ENCODE measurements around the gene OCA2. TPM values are rescaled to one million over a fixed set of nuclear protein-coding genes. Genes with fewer than 3 reads are reported as not detected.
A peak's percentile ranks its signal among the peaks of the same experiment; 100 is the strongest.

The OCA2 gene
- total and polyA plus RNA-seq, 2 of the 8 experiments (the other 6 are each of a cell fraction or from before 2014, with no cell fraction given) = 0.20 TPM

DNA sequence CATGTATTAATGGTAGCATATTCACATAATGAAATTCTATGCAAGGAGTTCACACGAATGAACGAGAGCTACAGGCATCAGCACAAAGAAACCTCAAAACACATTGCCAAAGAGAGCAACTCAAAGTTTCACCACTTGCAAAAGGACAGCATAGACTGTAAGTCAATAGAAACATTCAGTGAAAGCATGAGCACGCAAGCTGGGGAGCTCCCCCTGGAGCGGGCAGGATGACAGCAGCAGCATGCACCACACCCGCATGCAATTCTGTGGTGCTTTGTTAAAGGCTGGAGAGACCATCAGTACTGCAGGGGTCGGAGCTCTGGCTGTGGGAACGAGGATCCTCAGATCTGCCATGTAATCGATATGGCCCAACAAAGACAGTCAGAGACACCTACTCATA, 18.7 kb downstream of the OCA2 start:
- H3K14ac ChIP-seq (ENCODE audit: insufficient read length) = no peak overlapping the region
- no peak overlapping the region for H3K4ac ChIP-seq (replicated peaks; ENCODE audit: insufficient read length, low read depth, low read length)
- no peaks in the 10 kb centered on the region for H3K79me2 ChIP-seq (ENCODE audit: control insufficient read depth in 1 of 2, insufficient read depth in 2 of 2, low read length in 2 of 2)
- TF ChIP-seq, protein P1, sequence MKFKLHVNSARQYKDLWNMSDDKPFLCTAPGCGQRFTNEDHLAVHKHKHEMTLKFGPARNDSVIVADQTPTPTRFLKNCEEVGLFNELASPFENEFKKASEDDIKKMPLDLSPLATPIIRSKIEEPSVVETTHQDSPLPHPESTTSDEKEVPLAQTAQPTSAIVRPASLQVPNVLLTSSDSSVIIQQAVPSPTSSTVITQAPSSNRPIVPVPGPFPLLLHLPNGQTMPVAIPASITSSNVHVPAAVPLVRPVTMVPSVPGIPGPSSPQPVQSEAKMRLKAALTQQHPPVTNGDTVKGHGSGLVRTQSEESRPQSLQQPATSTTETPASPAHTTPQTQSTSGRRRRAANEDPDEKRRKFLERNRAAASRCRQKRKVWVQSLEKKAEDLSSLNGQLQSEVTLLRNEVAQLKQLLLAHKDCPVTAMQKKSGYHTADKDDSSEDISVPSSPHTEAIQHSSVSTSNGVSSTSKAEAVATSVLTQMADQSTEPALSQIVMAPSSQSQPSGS (IDR thresholded peaks at IDR 0.05; ENCODE audit: low read length) = no peak
- TF ChIP-seq HDAC6 (IDR thresholded peaks at IDR 0.05; ENCODE audit: low read depth, low read length) (no peak), SUZ12 (IDR thresholded peaks at IDR 0.05; ENCODE audit: low read length) (no peak), RAD21 (IDR thresholded peaks at IDR 0.05 in 1 of 2, conservative IDR thresholded peaks at IDR 0.05 in 1 of 2; ENCODE audit: low read depth in 2 of 2, low read length in 2 of 2) (peak in 1 of 2 experiments; percentile 7; a peak in 1 of 4 replicates)
- no peak overlapping the region for H2BK5ac ChIP-seq (ENCODE audit: low read depth, low read length)
- DNase-seq (ENCODE audit: low read depth in 1 of 2, low spot score in 2 of 2) (no peak), FAIRE-seq (no peak)
- H3K9ac ChIP-seq (replicated peaks in 1 of 4; ENCODE audit: extremely low read depth in 1 of 4, low read depth in 3 of 4, low read length in 3 of 4) = no peak overlapping the region
- H4K20me1 ChIP-seq (replicated peaks in 1 of 2; ENCODE audit: control insufficient read depth in 1 of 2, insufficient read depth in 2 of 2, low read length in 2 of 2) = no peaks in the 10 kb centered on the region
- no peaks in the 10 kb centered on the region; a peak in 1 of 4 replicates for H3K9me3 ChIP-seq (ENCODE audit: insufficient read depth in 2 of 2, low read depth in 1 of 2, low read length in 1 of 2)
- no peak overlapping the region for H4K91ac ChIP-seq (replicated peaks; ENCODE audit: insufficient read length, low read length)
- ChIA-PET CTCF (ENCODE audit: partially characterized antibody) (interaction anchor here (1.0 to 2.0 kb wide), 5 partner anchors 18 to 1189 kb away, joined by 3 to 7 read pairs (median 3); partner anchors contain the start of gene OCA2), POLR2A (ENCODE audit: partially characterized antibody) (interaction anchor here (1.1 kb wide), 1 partner anchor 16 kb away, joined by 6 read pairs; no protein-coding TSS in a partner anchor)
- no peaks in the 10 kb centered on the region for H3K79me1 ChIP-seq (ENCODE audit: low read depth, low read length)
- H3K4me1 ChIP-seq (replicated peaks in 1 of 4; ENCODE audit: control insufficient read depth in 3 of 4, insufficient read depth in 4 of 4, low read length in 3 of 4) = no peaks in the 10 kb centered on the region; a peak in 1 of 7 replicates
- no peak overlapping the region for H4K8ac ChIP-seq (ENCODE audit: extremely low read depth, insufficient read depth, low read length)
- H2BK120ac ChIP-seq (replicated peaks; ENCODE audit: low read depth, low read length) = no peak overlapping the region
- no peak overlapping the region for H3K23ac ChIP-seq (ENCODE audit: insufficient read length)
- no peak overlapping the region for H2AFZ ChIP-seq (ENCODE audit: low read length)
- no peaks in the 10 kb centered on the region for H3K23me2 ChIP-seq (ENCODE audit: low read depth, low read length)
- 70% methylated on average over 8 of the region's 8 CpGs; no CpG with 5 or more reads in 1 of the 2 experiments for WGBS, 2 experiments (ENCODE audit: extremely low coverage in 1 of 2, insufficient coverage in 1 of 2, insufficient read length in 1 of 2, insufficient replicate concordance in 2 of 2, low coverage in 1 of 2, low lambda C conversion rate in 2 of 2, missing lambda C conversion rate in 1 of 2)
- no peak overlapping the region for H3K4me2 ChIP-seq (ENCODE audit: insufficient read depth in 1 of 2, low read depth in 2 of 2, low read length in 2 of 2)
- H3K27me3 ChIP-seq (replicated peaks in 1 of 4; ENCODE audit: control insufficient read depth in 3 of 4, extremely low read depth in 1 of 4, insufficient read depth in 3 of 4, low read length in 3 of 4) = no peaks in the 10 kb centered on the region
- no peak overlapping the region for H2AK5ac ChIP-seq (ENCODE audit: low read depth, low read length)
- H3K36me3 ChIP-seq (ENCODE audit: control insufficient read depth in 2 of 4, insufficient read depth in 4 of 4, low read length in 3 of 4) = no peaks in the 10 kb centered on the region
- no peak overlapping the region for H2BK12ac ChIP-seq (ENCODE audit: low read depth, low read length)
- no peak overlapping the region for H3K56ac ChIP-seq (replicated peaks; ENCODE audit: insufficient read length, low read depth, low read length)
- no peak overlapping the region for H3K4me3 ChIP-seq (ENCODE audit: extremely low read depth in 1 of 4, insufficient read depth in 2 of 4, low read depth in 3 of 4, low read length in 4 of 4)
- no peak overlapping the region for H2BK15ac ChIP-seq (ENCODE audit: low read length)
- no peak overlapping the region for H3K27ac ChIP-seq (ENCODE audit: low read depth, low read length)
- H3K18ac ChIP-seq (ENCODE audit: extremely low read depth, low read length) = no peak overlapping the region
- H2BK20ac ChIP-seq (ENCODE audit: low read length) = no peak overlapping the region
- H4K5ac ChIP-seq (ENCODE audit: insufficient read length, low read depth, low read length) = no peak overlapping the region

All from H1 (cell line).